NCI-H2107 (cell line): Measurements from ENCODE around the gene OR7C1.
"Not testable (repeated sequence)": the region's sequence is repeated elsewhere in the genome, so short reads cannot be mapped to it uniquely, and the experiment has no call there.

Experiments
- DNase-seq: peaks from one replicate; lab custom pipeline; 2025; lab: John Stamatoyannopoulos, UW

OR7C1 gene

DNA sequence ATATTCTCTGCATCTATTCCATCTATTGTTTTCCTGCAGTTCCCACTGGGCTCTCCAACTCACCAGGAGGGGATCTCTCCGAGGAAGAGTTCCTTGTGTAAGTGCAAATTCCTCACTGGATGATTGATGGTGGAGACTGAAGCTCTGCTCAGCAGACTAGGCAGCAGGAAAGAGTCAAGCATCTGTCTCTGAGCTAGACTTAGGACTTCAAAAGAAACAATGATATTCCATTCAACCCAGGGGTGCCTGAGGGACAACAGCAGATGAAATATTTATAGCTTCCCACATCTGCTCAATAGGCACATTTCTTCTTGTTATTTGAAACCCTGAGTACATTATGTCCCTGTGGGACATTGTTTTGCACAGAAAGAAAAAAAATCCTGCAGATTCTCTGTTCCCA lies at the start of gene OR7C1, which contains the start of gene OR7A5:
OR7C1 (minus strand) TSS at position 175 of the 400 bp plus-strand sequence. CDS start 35,049 bp downstream, outside the sequence.
OR7A5 (minus strand) TSS at position 175 of the 400 bp plus-strand sequence. CDS start 6,944 bp downstream, outside the sequence.
- DNase-seq: no peak

DNA sequence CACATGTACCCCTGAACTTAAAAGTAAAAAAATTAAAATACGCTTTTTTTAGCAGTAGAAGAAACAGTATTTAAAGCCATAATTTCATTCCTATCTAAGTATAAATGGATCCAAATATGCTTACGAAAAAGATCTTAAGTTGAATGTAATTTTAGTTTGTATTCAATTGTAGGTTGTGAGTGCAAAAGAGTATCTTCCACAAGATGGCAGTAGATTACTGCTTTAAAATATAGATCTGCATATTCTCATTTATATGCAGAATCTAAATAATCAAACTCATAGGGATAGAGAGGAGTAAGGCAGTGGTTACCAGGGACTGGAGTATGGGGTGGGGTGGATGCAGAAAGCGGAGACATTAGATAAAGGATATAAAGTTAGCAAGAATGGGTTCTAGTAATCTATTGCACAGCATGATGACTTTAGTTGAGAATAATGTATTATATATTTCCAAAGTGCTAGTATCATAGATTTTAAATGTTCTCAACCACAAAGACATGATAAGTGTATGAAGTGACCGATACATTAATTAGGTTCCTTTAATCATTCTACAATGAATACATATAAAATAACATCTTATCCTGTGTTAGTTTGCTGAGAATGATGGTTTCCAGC lies 36.7 kb upstream of the OR7C1 start:
- DNase-seq: no peak

DNA sequence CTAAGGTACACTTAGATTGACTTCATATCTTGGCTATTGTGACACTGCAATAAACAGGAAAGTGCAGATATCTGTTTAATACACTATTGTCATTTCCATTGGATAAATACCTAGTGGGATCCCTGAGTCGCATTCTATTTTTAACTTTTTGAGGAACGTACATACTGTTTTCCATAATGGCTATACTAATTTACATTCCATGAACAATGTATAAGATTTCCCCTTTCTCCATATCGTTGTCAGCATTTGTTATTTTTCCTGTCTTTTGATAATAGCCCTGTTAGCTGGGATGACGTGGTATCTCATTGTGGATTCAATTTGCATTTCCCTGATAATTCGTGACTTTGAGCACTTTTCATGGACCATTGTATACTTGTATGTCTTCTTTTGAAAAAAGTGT lies 33.5 kb upstream of the OR7C1 start:
- DNase-seq: no peak

DNA sequence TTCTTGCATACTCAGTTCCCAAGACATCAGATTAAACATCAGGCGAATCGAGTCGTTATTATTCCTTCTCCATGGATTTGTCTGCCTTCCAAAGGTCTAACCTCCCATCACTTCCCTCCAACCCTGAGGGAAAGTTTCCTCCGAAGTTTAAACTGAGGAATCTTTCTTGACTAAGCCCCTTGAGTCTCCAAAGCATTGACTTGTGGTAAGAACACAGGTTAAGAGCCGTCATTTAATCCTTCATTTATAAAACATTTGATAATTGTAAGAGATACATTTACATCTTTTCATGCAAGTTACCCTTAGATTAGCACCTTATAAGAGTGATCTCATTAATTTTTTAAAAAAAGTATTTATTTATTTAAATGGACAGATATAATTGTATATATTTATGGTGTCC lies 13.8 kb upstream of the OR7C1 start, which contains the start of gene OR7A10:
OR7A10 (minus strand) TSS at position 101 of the 400 bp plus-strand sequence. CDS start 7,045 bp downstream, outside the sequence.
- no peak for DNase-seq

DNA sequence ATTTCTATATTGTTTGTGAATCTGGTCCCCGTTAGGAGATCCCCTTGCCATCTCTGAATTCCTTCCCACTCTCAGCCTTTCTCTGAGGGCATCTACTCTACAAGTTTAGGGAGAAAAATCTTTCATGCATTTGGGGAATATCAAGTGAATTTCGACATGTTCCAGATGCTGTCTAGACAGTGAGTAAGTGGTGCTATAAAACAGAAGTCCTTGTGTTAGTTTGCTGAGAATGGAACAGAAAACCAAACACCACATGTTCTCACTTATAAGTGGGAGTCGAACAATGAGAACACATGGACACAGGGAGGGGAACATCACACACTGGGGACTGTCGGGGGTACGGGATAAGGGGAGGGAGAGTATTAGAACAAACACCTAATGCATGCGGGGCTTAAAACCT lies 8.6 kb upstream of the OR7C1 start:
- no peak for DNase-seq

DNA sequence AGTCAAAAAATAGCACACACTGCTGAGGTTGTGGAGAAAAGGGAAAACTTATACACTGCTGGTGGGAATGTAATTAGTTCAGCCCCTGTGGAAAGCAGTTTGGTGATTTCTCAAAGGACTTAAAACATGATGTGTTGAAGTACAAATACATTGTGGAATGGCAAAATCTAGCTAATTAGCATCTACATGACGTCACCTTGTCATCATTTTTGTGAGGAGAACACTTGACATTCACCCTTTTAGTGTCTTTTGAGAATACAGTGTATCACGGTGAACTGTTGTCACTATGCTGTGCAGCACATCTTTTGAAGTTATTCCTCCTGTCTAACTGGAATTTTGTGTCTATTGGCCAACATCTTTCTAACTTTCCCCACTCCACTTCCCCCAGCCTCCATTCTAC lies 8.2 kb upstream of the OR7C1 start:
- no peak for DNase-seq

DNA sequence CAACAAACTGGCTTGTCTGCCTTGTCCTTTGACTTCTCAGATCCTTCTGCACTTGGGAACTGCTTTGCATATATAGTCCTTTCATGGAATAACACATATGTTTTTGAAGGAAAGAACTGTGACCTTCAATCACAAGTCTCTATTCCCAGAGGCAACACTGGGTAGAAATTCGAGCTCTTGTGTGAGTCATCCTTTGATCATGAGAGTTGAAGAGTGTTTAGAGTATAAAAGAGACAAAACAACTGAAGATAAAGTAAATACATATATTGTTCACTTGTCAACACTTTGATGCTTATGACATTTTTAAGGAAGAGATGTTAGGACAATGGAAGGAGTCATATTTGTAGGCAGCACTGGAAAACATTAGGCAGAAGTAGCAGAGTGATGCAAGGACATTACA lies 5.2 kb upstream of the OR7C1 start:
- DNase-seq: no peak

DNA sequence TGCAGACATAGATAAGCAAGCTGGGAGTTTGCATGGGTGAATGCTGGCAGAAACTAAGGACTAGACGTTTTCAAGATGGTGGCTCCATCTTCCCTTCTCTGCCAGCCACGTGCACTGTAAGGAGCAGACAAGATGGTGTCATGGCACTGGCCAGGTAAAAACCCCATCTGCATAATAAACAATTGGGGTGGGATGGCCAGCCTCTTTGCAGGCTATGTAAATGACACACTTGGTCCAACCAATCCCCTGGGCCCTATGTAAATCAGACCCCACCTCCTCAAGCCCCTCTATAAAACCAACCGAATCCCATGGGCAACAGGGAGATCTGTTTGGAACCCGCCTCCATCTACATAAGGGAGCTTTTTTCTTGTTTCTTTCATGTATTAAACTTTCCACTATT lies 2.4 kb upstream of the OR7C1 start:
- no peak for DNase-seq

DNA sequence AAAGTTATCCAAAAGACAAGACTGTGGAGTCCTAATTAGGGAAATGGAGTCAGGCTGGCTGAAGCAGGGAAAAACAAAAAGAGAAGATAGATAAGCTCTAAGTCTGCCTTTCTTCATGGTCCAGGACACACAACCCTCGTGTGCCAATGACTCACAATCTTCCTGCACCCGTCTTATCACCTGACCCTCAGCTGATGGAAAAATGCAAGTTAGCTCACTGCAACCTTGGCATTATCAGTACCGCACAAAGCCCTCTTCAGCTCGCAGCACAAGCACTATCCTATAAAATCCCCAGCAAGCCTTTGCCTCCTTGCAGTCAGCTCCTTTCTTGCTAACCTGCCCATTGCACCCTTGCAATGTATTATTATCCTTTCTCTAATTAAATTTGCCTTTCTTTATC lies 4.3 kb downstream of the OR7C1 start:
- no peak for DNase-seq

DNA sequence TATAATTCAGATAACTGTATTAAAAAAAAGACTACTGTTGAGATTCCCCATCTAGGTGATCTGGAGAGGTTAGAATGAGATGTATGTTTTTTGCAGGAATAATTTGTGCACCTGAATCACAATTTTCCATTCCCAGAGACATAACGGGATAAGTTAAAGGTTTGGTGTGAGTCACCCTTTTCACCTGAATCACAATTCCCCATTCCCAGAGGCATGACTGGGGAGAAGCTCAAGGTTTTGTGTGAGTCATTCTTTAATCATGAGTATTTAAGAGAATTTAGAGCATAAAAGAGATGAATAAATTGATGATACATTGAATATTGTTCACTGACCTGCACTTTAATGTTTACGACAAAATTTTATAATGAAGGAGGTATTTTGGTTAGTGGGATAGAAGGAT lies 9.0 kb downstream of the OR7C1 start:
- DNase-seq: no peak

DNA sequence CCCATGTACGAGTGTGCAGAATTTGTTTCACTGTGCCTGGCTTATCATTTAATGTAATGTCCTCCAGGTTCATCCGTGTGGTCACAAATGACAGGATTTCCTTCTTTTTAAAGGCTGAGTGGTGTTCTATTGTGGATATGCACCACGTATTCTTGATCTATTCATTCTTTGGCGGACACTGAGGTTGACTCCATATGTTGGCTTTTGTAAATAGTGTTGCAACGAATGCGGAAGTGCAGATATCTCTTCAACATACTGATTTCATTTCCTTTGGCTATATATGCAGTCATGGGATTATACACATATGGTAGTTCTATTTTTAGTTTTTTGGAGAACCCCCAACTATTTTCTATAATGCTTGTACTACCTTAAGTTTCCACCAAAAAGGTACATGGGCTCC lies 13.0 kb downstream of the OR7C1 start:
- DNase-seq: no peak

DNA sequence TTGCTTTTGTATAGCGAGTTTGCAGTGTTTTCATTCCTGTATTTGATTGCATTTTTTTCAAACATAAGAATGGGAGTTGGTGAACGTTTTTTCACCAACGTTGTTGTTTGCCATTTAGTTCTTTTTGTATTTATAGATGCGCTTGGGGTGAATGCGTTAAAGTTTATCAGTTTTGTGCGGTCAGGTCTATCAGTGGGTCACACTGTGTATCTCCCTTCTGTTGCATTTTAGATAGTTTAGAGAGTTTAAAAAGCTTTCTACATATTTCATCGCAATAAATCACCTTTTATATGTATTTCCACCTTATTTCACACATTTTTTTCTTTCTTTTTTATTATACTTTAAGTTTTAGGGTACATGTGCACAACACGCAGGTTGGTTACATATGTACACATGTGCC lies 16.4 kb downstream of the OR7C1 start:
- DNase-seq: no peak

DNA sequence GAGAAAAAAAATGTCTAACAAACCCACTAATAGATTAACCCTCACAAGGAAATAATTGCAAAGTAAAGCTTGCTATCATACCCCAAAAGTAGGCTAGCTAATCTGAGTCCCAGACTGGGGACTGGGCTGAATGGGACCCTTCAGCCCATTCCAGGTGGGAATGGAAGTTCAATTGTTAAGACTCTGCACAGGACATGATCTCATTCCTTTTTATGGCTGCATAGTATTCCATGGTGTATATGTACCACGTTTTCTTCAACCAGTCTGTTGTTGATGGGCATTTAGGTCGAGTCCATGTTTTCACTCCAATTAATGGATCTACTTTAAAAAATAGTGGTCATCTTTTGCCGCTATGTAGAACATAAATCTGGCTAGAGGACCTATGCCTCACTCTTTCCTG lies 17.9 kb downstream of the OR7C1 start:
- DNase-seq: no peak

DNA sequence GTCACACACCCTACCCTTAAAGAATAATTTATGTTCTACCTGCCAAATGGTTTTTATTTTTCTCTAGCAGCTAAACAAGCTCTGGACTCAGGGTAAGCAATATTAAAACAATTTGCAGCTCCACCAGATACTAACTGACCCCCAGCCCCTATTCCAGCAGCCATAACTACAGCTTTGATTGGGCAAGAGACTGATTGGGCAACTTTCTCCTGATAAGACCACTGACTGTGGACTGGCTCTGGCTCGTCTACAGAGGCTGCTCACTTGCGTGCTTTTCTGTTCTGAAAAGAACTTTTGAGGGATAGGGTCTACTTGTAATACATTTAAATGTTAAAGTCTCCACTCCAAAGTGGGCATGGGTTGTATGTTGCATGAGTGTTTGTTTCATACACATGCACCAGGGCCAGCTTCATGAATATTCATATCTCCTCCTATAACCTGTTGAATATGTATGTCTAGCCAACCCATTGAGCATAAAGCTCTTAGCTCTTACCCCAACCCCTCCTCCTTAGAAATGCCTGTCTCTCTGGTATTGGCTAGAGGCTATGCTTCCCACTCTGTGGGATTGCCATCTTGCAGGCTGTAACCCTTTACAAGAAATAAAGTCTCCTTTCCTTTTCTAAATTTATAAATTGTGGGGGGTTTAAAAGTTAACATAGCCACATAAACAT lies 19.9 kb downstream of the OR7C1 start:
- no peak for DNase-seq

DNA sequence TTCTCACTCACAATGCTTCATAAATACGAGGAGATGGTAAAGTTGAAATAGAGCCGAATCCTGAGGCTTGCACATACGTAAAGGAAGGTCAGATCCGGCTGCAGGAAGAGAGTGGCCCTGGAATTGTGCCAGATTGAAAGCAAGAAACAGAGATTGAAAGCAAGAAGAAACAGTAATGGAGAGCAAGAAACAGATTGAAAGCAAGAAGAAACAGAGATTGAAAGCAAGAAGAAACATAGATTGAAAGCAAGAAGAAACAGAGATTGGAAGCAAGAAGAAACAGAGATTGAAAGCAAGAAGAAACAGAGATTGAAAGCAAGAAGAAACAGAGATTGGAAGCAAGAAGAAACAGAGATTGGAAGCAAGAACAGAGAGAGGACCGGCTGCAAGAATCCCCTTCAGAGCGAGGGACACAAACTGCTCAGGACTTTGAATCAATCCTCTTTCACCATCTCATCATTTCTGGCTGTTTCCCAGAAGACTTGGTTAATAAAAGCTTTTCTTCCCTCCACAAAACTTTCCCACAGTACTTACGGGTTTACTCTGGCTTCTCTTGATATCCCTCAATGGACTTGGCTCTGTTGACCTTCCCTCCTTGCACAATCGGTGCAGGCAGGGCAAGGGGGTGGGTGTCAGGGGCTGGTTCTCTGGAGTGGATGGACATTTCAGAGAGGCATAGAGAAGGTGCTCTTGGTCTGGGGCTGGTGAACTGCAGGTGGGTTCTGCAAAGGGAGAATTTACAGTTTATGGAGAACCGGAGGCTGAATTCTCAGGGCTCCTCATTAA lies 25.5 kb downstream of the OR7C1 start:
- no peak for DNase-seq

DNA sequence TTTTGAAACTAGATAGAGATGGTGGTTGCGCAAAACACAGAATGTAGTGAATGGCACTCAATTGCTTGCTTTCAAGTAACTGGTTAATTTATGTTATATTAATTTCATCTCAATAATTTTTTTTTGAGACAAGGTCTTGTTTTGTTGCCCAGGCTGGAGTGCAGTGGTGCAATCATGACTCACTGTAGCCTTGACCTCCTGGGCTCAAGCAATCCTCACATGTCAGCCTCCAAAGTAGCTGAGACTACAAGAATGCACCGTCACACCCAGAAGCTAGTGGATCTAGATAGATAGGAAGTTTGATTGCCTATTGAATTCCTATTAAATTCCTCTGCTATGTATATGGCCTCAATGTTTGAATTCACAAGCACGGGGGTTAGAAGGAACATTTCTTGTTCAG lies 30.2 kb downstream of the OR7C1 start:
- DNase-seq: no peak

DNA sequence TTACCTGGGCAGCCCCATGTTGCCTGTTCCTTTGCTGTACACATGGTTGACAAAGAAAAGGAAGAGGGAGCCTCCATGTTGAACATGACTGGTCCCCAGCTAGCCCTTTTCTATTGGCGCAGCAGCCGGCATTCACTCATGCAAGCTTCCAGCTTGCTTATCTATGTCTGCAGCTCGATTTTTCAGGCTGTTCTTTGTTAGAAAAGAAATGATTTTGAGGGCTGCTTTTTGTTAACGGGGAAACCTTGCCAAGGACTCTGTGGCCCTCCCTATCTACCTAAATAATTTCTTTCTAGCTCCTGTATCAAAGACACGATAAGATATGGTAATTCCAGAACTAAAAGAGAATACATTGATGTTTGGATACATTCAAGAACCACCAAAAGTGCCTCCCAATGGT lies 36.2 kb downstream of the OR7C1 start:
- no peak for DNase-seq

DNA sequence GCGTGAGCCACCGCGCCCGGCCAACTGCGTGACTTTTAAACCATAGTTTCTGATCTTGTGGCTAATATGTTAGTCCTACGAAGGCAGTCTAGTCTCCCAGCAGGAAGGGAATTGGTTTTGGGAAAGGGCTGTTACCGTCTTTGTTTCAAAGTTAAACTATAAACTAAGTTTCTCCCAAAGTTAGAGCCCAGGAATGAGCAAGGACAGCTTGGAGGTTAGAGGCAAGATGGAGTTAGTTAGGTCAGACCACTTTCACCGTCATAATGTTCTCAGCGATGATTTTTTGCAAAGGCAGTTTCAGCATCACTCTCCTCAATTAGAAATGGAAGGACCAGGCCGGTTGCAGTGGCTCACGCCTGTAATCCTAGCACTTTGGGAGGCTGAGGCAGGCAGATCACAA lies 39.0 kb downstream of the OR7C1 start:
- DNase-seq: no peak

DNA sequence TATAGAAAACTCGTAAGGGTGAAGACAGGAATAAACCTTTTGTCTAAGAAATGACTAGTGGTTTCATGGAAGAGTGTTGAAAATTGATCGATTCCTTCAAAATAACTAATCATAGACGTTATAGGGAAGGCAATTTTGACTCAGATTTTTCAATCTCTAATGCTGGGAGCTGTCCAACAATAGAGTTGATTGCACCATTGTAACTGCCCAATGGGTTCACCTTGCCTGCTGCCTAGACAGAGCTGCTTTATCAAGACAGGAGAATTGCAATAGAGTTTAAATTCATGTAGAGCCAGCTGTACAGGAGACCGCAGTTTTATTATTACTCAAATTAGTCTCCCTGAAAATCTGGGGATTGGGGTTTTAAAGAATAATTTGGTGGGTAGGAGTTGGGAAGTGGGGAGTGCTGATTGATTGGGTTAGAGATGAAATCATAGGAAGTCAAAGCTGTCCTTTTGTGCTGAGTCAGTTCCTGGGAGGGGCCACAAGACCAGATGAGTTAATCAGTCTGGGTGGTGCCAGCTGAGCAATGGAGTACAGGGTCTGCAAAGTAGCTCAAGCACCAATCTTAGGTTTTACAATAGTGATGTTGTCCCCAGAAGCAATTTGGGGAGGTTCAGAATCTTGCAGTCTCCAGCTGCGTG lies 39.8 kb downstream of the OR7C1 start:
- DNase-seq: no peak

DNA sequence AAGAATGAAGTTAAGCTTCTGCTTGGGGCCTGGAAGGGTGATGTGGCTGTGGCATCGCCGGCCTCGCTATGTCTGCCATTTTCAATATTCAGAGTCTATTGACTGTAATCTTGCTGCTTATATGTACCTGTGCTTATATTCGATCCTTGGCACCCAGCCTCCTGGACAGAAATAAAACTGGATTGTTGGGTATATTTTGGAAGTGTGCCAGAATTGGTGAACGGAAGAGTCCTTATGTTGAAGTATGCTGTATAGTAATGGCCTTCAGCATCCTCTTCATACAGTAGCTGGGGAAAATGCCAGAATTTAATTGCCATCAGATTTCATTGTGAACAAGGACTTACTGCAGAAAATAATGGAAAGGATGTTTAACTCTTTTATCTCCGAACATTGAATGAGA lies 42.7 kb downstream of the OR7C1 start:
- not testable (repeated sequence) for DNase-seq

DNA sequence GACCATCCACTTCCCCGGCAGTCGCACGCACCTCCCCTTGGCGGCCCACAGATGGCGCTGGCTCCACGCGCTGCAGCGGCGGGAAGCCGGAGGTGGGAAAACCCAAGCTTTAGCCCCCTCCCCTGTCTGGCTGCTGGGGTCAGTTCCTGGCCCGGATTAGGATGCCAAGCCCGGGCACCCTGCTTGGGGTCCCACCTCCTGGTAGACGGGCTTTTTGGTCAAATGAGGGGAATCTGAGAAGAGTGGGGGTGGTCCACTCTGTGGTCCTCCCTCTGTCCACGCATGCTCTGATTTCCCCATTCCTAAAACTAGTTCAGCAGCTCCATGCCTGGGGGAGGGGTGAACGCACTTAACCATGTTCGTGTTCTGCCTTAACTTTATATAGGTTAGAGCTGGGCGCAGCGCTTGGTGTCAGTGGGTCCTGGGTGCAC lies 48.5 kb downstream of the OR7C1 start:
- DNase-seq: no peak

DNA sequence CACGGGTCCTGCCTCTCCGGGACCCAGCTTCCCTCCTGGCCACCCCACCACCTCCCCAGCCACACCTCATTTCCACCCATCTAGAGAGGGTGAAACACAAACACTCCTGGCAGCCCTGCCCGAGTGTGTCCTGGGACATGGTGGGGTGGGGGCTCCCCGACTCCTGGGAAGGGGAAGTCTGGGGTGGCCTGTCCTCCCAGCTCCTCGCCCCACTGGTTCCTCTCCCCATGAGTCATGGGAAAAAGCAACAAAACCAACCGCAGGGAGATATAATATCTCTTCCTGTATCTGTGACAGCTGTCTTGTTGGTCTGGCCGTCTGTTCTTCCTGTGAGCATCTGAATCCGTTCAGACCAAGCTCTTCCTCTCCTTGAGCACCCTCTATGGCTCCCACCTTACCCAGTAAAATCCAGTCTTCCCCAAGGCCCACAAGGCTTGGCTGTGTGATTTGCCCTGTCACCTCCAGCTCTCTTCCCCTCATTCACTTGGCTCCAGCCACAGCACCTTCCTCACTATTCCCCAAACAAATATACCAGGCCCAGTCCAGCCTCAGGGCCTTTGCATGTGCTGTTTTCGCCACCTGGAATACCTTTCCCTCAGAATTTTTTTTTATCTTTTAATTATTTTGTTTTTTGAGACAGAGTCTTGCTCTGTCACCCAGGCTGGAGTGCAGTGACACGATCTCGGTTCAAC lies 49.7 kb downstream of the OR7C1 start:
- DNase-seq: not testable (repeated sequence)
